SK-N-MC (cell line): ENCODE data around the gene USP16.

Experiments used
- EZH2 ChIP-seq: fragments of 200-600 bp; sonication (generic); IDR thresholded peaks from one replicate; pipeline ENCODE4 v1.6.1; 2017; ENCODE audit warnings: antibody characterized with exemption
- FOXP2 ChIP-seq: optimal IDR thresholded peaks from 2 replicates; pipeline ENCODE3; 2011; ENCODE audit warnings: mild to moderate bottlenecking, moderate library complexity; ENCODE audit not compliant: insufficient read depth; ENCODE audit errors: extremely low read length, control extremely low read depth
- POLR2AphosphoS5 ChIP-seq: IDR thresholded peaks from 2 replicates; pipeline ENCODE4 v1.6.1; 2012; ENCODE audit warnings: mild to moderate bottlenecking, low read depth, low read length, borderline replicate concordance

DNA sequence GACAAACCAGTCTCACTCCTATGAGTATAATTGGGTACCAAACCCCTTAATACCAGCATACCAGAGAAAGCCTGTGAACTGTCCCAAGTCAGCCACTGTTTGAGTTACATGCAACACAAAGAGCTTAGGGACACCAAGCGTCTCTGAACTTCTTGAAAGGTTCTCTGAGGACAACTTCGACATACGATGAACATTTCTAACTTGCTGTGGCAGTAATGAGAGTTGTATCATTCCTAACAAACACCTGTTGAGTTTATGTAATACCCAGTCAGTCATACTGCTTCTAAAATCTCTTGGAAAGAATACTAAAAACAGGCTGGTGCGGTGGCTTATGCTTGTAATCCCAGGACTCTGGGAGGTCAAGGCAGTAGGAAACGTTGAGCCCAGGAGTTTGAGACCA, 30.6 kb downstream of the USP16 start:
- TF ChIP-seq POLR2AphosphoS5: no peak
- no peak for TF ChIP-seq EZH2
- TF ChIP-seq FOXP2: no peak
